Neuronal stem cell (in vitro differentiated cells): ENCODE data around the gene MMP21.
A peak's percentile ranks its signal among the peaks of the same experiment; 100 is the strongest.

Experiments
- DNase-seq: peaks from one replicate; pipeline ENCODE4 v3.0.0-alpha.2; 2013; ENCODE audit warnings: low spot score
- H2AFZ ChIP-seq: one replicate; pipeline ENCODE4 v1.6.1; 2013; ENCODE audit warnings: mild to moderate bottlenecking, low read length, inconsistent platforms
- H2AK5ac ChIP-seq: 2 replicates; pipeline ENCODE4 v1.6.1; 2013; ENCODE audit warnings: low read depth, mild to moderate bottlenecking, inconsistent platforms, low read length, moderate library complexity, mixed read lengths
- H2BK120ac ChIP-seq: 2 replicates; pipeline ENCODE4 v1.6.1; 2013; ENCODE audit warnings: low read depth, mild to moderate bottlenecking, inconsistent platforms, low read length, moderate library complexity, mixed read lengths
- H2BK12ac ChIP-seq: one replicate; pipeline ENCODE4 v1.6.1; 2013; ENCODE audit warnings: low read length, inconsistent platforms
- H2BK15ac ChIP-seq: 2 replicates; pipeline ENCODE4 v1.6.1; 2013; ENCODE audit warnings: mild to moderate bottlenecking, low read length, inconsistent platforms, mixed read lengths
- H2BK5ac ChIP-seq: one replicate; pipeline ENCODE4 v1.6.1; 2013; ENCODE audit warnings: inconsistent platforms, mild to moderate bottlenecking, low read length, moderate library complexity
- H3K14ac ChIP-seq: one replicate; pipeline ENCODE4 v1.6.1; 2013; ENCODE audit warnings: low read length, inconsistent platforms
- H3K18ac ChIP-seq: 2 replicates; pipeline ENCODE4 v1.6.1; 2013; ENCODE audit warnings: low read length, inconsistent platforms
- H3K23ac ChIP-seq: 2 replicates; pipeline ENCODE4 v1.6.1; 2013; ENCODE audit warnings: low read depth, mild to moderate bottlenecking, mixed read lengths, low read length, inconsistent platforms; ENCODE audit not compliant: poor library complexity
- H3K27ac ChIP-seq: replicated peaks from 3 replicates; pipeline ENCODE4 v1.5.1; 2013; ENCODE audit warnings: low read length, inconsistent platforms
- H3K27me3 ChIP-seq, 3 experiments: 2 replicates each; pipeline ENCODE4 v1.6.1; 2013; ENCODE audit warnings: low read length in 3 of 3, mild to moderate bottlenecking in 2 of 3, inconsistent platforms in 1 of 3, low read depth in 1 of 3, mixed read lengths in 1 of 3, moderate library complexity in 1 of 3; ENCODE audit not compliant: control insufficient read depth in 3 of 3, insufficient read depth in 3 of 3
- H3K36me3 ChIP-seq, 2 donors: replicated peaks in 1 of 2; 2 replicates each; pipeline ENCODE4 v1.6.1; 2013; ENCODE audit warnings: low read length in 2 of 2; ENCODE audit not compliant: control insufficient read depth in 2 of 2, insufficient read depth in 2 of 2
- H3K4ac ChIP-seq: 2 replicates; pipeline ENCODE4 v1.6.1; 2013; ENCODE audit warnings: inconsistent platforms, mild to moderate bottlenecking, low read length, moderate library complexity
- H3K4me1 ChIP-seq, 2 donors: 1 replicate in 1 of 2; 2 replicates in 1 of 2; pipeline ENCODE4 v1.6.1; 2013; ENCODE audit warnings: low read length in 2 of 2, low read depth in 1 of 2; ENCODE audit not compliant: control insufficient read depth in 2 of 2, insufficient read depth in 1 of 2
- H3K4me2 ChIP-seq: one replicate; pipeline ENCODE4 v1.6.1; 2013; ENCODE audit warnings: mild to moderate bottlenecking, low read length, inconsistent platforms; ENCODE audit not compliant: insufficient read depth, poor library complexity, severe bottlenecking
- H3K4me3 ChIP-seq, 2 donors: 2 replicates each; pipeline ENCODE4 v1.5.1; 2013; ENCODE audit warnings: low read length in 2 of 2, mild to moderate bottlenecking in 2 of 2, inconsistent platforms in 1 of 2, moderate library complexity in 1 of 2
- H3K79me1 ChIP-seq: one replicate; pipeline ENCODE4 v1.6.1; 2013; ENCODE audit warnings: low read depth, mild to moderate bottlenecking, inconsistent platforms, low read length, moderate library complexity
- H3K9ac ChIP-seq: one replicate; pipeline ENCODE4 v1.6.1; 2013; ENCODE audit warnings: mild to moderate bottlenecking, low read depth, low read length, inconsistent platforms; ENCODE audit not compliant: poor library complexity
- H3K9me3 ChIP-seq, 2 donors: replicated peaks in 1 of 2; 2 replicates each; pipeline versions ENCODE3 to v1.6.1; 2013; ENCODE audit warnings: low read length in 2 of 2, mild to moderate bottlenecking in 2 of 2, inconsistent platforms in 1 of 2, low read depth in 1 of 2, mixed read lengths in 1 of 2, moderate library complexity in 1 of 2; ENCODE audit not compliant: control insufficient read depth in 2 of 2, insufficient read depth in 1 of 2
- H4K8ac ChIP-seq: one replicate; pipeline ENCODE4 v1.6.1; 2013; ENCODE audit warnings: low read depth, mild to moderate bottlenecking, inconsistent platforms, low read length, moderate library complexity
- H4K91ac ChIP-seq: one replicate; pipeline ENCODE4 v1.6.1; 2013; ENCODE audit warnings: low read length, low read depth, mild to moderate bottlenecking, inconsistent platforms; ENCODE audit not compliant: poor library complexity
- WGBS, 2 donors: extraction: QIAGEN DNeasy Blood & Tissue Kit; methylation state at CpG; one replicate each; pipeline ENCODE4 v1.1.7; 2013; ENCODE audit warnings: missing lambda C conversion rate in 2 of 2, mixed read lengths in 1 of 2; ENCODE audit not compliant: insufficient read length in 2 of 2, insufficient replicate concordance in 1 of 2; ENCODE audit errors: extremely low coverage in 2 of 2; 5-methylcytosine and 5-hydroxymethylcytosine counted together

The MMP21 gene

GRCh38 chr10:125762692-125763648, 12.7 kb downstream of the MMP21 start:
- Histone ChIP-seq H3K9ac (no peak overlapping the region), H3K79me1 (no peaks in the 10 kb centered on the region), H2AK5ac (no peak overlapping the region), H3K27me3 (no peaks in the 10 kb centered on the region), H2BK120ac (no peak overlapping the region), H3K9me3 (peaks cover 0 to 2% of the 10 kb centered on the region in 2 donors), H3K23ac (no peak overlapping the region), H3K27ac (peak overlapping the region; percentile 58), H3K4me3 (no peak overlapping the region), H2AFZ (no peak overlapping the region), H3K4me1 (peaks cover 12 to 19% of the 10 kb centered on the region in 2 donors), H3K4me2 (no peak overlapping the region), H4K91ac (no peak overlapping the region), H3K18ac (no peak overlapping the region), H2BK15ac (no peak overlapping the region), H3K4ac (no peak overlapping the region), H3K36me3 (peaks cover 15 to 90% of the 10 kb centered on the region in 2 donors), H4K8ac (no peak overlapping the region), H2BK5ac (no peak overlapping the region), H3K14ac (no peak overlapping the region), H2BK12ac (no peak overlapping the region)
- peak; percentile 4 for DNase-seq
- WGBS, 2 donors: no CpG with 5 or more reads among the region's 24 CpGs

GRCh38 chr10:125761961-125762360, 13.7 kb downstream of the MMP21 start:
- no peak overlapping the region for H4K8ac ChIP-seq
- peaks cover 12 to 28% of the 10 kb centered on the region in 2 donors for H3K4me1 ChIP-seq
- WGBS, 2 donors: no CpG with 5 or more reads among the region's 1 CpG
- no peak overlapping the region for H2BK5ac ChIP-seq
- H3K27me3 ChIP-seq: no peaks in the 10 kb centered on the region
- no peak overlapping the region for H3K23ac ChIP-seq
- DNase-seq: no peak
- no peak overlapping the region for H3K4me2 ChIP-seq
- H4K91ac ChIP-seq: no peak overlapping the region
- no peak overlapping the region for H3K14ac ChIP-seq
- H2BK15ac ChIP-seq: no peak overlapping the region
- H3K9me3 ChIP-seq: peaks cover 0 to 8% of the 10 kb centered on the region in 2 donors
- H2BK12ac ChIP-seq: no peak overlapping the region
- no peak overlapping the region for H2BK120ac ChIP-seq
- no peaks in the 10 kb centered on the region for H3K79me1 ChIP-seq
- no peak overlapping the region for H3K9ac ChIP-seq
- no peak overlapping the region for H3K18ac ChIP-seq
- peaks cover 15 to 93% of the 10 kb centered on the region in 2 donors for H3K36me3 ChIP-seq
- no peak overlapping the region for H2AFZ ChIP-seq
- no peak overlapping the region for H3K4me3 ChIP-seq
- H3K4ac ChIP-seq: no peak overlapping the region
- no peak overlapping the region for H2AK5ac ChIP-seq
- peak overlapping the region; percentile 58 for H3K27ac ChIP-seq

- no peak overlapping the region for H2AK5ac ChIP-seq
- H3K4ac ChIP-seq: no peak overlapping the region
- no peak overlapping the region for H3K14ac ChIP-seq
- DNase-seq: no peak
- H3K36me3 ChIP-seq: peaks cover 15 to 93% of the 10 kb centered on the region in 2 donors
- H3K27me3 ChIP-seq: no peaks in the 10 kb centered on the region
- no peak overlapping the region for H3K4me2 ChIP-seq
- peaks cover 0 to 18% of the 10 kb centered on the region in 2 donors for H3K9me3 ChIP-seq
- H3K23ac ChIP-seq: no peak overlapping the region
- no peak overlapping the region for H3K4me3 ChIP-seq
- no CpG with 5 or more reads among the region's 4 CpGs for WGBS, 2 donors
- no peak overlapping the region for H4K91ac ChIP-seq
- H2AFZ ChIP-seq: no peak overlapping the region
- no peak overlapping the region for H2BK5ac ChIP-seq
- H3K18ac ChIP-seq: no peak overlapping the region
- no peak overlapping the region for H3K27ac ChIP-seq
- H3K9ac ChIP-seq: no peak overlapping the region
- no peak overlapping the region for H4K8ac ChIP-seq
- no peaks in the 10 kb centered on the region for H3K79me1 ChIP-seq
- no peak overlapping the region for H2BK15ac ChIP-seq
- H2BK12ac ChIP-seq: no peak overlapping the region
- no peak overlapping the region for H2BK120ac ChIP-seq
- H3K4me1 ChIP-seq: peaks cover 8 to 28% of the 10 kb centered on the region in 2 donors
Measured at GRCh38 chr10:125757742-125758141, 17.9 kb downstream of the MMP21 start.

GRCh38 chr10:125756853-125757487, 18.7 kb downstream of the MMP21 start:
- Histone ChIP-seq H2BK15ac (no peak overlapping the region), H3K4me1 (peaks cover 2 to 20% of the 10 kb centered on the region in 2 donors), H3K4me2 (no peak overlapping the region), H3K79me1 (no peaks in the 10 kb centered on the region), H3K9ac (no peak overlapping the region), H3K14ac (no peak overlapping the region), H2BK120ac (no peak overlapping the region), H3K27me3 (no peaks in the 10 kb centered on the region), H3K9me3 (peaks cover 0 to 18% of the 10 kb centered on the region in 2 donors), H4K91ac (no peak overlapping the region), H3K36me3 (peaks cover 15 to 94% of the 10 kb centered on the region in 2 donors), H3K27ac (no peak overlapping the region), H2BK12ac (no peak overlapping the region), H3K4ac (no peak overlapping the region), H2AK5ac (no peak overlapping the region), H3K4me3 (no peak overlapping the region), H2AFZ (no peak overlapping the region), H3K18ac (no peak overlapping the region), H2BK5ac (no peak overlapping the region), H3K23ac (no peak overlapping the region), H4K8ac (no peak overlapping the region)
- no peak for DNase-seq
- no CpG with 5 or more reads among the region's 5 CpGs for WGBS, 2 donors
